RKO (cell line): ENCODE results near the gene IQCF5.
"Not testable (repeated sequence)": the region's sequence is repeated elsewhere in the genome, so short reads cannot be mapped to it uniquely, and the experiment has no call there.

Source experiments
- DNase-seq: peaks from one replicate; pipeline ENCODE4 v3.0.0-alpha.2; 2016; ENCODE audit warnings: low spot score

IQCF5 gene

GRCh38 chr3:51875501-51875900 lies at the start of gene IQCF5:
Gene IQCF5, minus strand, starts transcription at chr3:51875601. Its CDS starts 70 bp downstream, at chr3:51875531.
- no peak for DNase-seq

- no peak for DNase-seq
These were observed 45.7 kb upstream of the IQCF5 start for GRCh38 chr3:51921081-51921578.

GRCh38 chr3:51916418-51916817 lies 41.0 kb upstream of the IQCF5 start:
- DNase-seq: no peak

- DNase-seq: no peak
These were observed 32.6 kb upstream of the IQCF5 start for GRCh38 chr3:51908026-51908425.

GRCh38 chr3:51904034-51904823 lies 28.8 kb upstream of the IQCF5 start:
- no peak for DNase-seq

- DNase-seq: peak; percentile 66
These were observed 27.0 kb upstream of the IQCF5 start for GRCh38 chr3:51902361-51902760.

- not testable (repeated sequence) for DNase-seq
These were observed 24.6 kb upstream of the IQCF5 start for GRCh38 chr3:51900043-51900442.

GRCh38 chr3:51897391-51897790 lies 22.0 kb upstream of the IQCF5 start:
- DNase-seq: no peak

DNA sequence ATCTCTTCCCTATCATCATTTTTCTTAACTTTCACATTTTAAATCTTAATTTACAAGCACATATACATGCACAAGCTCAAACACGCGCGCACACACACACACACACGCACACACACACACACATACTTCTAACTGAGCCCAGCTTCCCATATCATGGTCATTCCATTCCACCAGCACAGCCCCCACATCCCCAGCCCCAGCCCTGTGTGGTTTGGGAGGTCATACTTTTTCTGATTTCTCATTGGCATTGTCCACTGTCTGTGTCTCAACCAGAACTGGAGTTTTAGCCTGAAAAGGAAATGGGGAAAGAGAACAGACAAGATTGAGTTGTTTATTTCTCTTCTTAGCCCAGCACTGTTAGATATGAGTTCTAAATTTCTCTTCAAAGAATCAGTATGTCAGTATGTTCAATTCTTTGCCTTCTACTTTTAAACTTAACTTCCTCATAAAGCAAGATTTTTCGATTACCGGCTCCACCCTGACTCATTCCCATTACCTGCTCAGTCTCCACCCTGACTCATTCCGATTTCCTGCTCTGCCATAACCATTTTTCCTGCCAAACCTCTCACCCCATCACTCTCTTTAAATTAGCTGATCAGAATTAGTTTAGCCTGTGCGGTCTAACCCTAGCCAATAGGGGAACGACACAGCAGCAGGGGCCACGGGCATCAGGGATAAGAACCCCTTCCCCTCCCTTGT lies 21.4 kb upstream of the IQCF5 start:
- no peak for DNase-seq

DNA sequence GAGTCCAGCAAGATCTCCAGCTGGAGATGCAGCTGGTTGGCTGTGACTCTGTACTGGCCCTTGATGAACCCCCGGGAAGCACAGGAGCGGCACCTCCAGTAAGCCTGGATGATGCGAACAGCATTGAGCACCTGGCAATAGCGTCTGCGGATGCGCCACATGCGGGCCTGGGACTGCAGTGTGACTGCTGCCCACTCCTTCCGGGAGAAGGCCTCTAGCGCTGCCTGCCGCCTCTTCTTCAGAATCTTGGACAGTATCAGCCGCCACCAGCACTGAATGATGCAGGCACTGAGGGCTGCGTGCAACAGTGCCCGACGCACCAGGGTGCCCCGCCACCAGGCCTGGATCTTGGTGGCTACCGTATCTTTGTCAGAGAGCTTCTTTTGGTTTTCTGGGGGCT lies 19.5 kb upstream of the IQCF5 start:
- no peak for DNase-seq

DNA sequence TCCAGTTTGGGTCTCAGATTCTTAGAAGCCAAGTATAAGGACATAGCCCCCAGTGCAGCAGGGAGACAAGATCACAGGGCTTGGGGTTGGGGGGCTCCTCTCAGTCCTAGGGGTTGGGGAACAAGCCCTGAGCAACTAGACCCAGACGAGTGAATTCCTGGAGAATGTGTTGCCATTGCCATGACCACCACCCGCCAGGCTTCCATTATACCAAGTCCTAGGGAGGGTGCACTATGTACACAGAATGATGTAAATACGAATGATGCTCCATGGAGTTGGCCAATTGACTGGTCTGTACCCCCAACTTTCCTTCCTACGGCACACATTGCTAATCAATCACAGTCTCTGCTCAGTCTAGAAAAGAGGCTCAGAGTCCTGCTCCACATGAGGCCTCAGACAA lies 19.0 kb upstream of the IQCF5 start:
- no peak for DNase-seq

GRCh38 chr3:51891242-51892039 lies 16.0 kb upstream of the IQCF5 start:
- DNase-seq: no peak

DNA sequence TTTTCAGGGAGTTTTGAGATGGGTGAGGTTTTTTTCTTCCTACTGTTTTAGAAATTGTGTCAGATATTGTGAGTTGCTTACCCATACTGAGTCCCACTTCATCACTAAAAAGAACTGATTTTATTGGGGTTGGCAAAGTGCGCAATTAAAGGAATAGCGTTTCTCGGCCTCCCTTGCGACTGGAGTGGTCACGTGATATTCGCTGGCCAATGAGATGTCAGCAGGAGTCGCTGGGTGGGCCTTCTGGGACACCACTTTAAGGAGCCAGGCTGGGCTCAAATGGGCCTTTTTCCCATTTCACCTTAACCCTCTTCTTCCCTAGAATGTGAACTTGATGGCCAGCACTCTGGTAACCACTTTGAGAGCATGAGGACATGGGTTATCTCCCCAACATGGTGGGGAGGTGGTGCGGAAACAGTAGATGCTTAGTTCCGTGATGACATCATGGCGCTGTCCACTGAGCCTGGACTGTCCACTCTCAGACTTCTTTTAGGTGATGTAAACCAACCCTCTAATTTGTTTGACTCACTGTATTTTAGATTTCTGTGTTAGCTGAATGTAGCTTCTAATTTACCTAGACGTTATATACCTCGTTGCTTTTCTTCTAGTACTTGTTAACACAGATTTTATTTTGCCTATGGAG lies 13.2 kb upstream of the IQCF5 start:
- no peak for DNase-seq

- DNase-seq: no peak
These were observed 12.2 kb upstream of the IQCF5 start for GRCh38 chr3:51887620-51888019.

DNA sequence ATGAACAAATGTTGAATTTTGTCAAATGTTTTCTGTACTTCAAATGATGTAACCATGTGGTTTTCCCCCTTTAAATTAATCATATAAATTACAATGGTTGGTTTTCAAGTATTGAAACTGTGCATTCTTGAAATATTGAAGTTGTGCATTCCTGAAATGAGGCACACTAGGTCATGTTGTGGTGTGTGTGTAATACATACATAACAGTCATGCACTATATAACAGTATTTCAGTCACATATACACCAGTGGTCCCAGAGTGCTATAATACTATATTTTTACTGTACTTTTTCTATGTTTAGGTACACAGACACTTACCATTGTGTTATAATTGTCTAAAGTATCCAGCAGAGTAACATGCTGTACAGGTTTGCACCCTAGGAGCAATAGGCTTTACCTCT lies 11.0 kb upstream of the IQCF5 start:
- DNase-seq: no peak

DNA sequence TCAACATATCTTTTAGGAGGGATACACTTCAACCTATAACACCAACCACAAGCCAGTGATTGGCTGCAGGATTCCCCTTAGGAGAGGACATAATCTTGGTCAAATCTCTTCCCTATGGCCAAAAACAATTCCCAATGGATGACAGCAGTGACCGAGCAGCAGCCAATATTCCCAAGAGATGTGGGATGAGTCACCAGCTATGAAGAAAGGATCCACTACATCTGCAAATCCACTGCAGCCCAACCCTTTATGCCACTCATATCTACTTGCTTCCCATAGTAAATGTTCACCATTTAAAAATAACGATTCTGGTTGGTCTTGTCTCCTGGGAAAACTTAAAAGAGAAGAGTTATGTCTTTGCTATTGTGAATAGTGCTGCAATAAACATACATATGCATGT lies 4.5 kb upstream of the IQCF5 start:
- DNase-seq: no peak

GRCh38 chr3:51876186-51876585 lies 785 bp upstream of the IQCF5 start:
- no peak for DNase-seq

GRCh38 chr3:51874889-51875288 lies 512 bp downstream of the IQCF5 start:
- DNase-seq: no peak

DNA sequence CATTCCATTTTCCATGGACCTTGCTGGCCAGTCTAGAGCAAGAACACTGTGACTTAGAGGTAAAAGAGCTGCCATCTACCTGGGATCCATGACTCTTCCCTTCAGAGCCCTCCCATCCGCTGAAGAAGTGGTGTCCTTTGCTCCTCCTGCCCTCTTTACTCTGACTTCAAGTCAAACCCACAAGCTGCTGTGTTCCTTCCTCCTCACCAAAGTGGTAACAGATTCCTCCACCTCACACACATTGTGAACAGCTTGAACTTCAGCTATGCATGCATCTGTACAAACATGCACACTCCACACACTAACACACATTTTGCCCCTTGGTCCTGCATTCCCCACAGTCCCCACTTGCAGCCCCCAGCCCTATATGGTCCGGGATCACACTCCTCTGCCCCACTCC lies 990 bp downstream of the IQCF5 start:
- no peak for DNase-seq

DNA sequence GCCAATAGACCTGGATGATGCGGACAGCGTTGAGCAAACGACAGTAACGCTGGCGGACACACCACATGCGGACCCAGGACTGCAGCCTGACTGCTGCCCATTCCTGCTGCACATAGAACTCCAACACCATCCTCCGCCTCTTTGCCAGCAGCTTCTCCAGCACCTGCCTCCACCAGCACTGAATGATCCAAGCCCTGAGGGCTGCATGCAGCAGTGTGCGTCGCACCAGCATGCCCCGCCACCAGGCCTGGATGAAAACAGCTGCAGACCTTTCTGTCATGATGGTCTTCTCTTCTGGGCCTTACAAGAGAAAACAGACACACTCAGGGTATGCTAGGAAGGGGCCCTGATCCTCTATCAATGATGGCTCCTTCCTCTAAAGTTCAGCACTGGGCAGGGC lies 1.5 kb downstream of the IQCF5 start:
- DNase-seq: no peak

GRCh38 chr3:51873253-51873766 lies 2.1 kb downstream of the IQCF5 start:
- DNase-seq: no peak

- DNase-seq: no peak
These were observed 6.1 kb downstream of the IQCF5 start for GRCh38 chr3:51869304-51869703.
